Measurements from ENCODE around the gene CLCN5. TPM values are rescaled to one million over a fixed set of nuclear protein-coding genes. Genes with fewer than 3 reads are reported as not detected.
"Not testable (repeated sequence)": the region's sequence is repeated elsewhere in the genome, so short reads cannot be mapped to it uniquely, and the experiment has no call there.

The CLCN5 gene
- total and polyA plus RNA-seq, 5 donors = 0.57 to 2.8 (median 2.5) TPM

DNA sequence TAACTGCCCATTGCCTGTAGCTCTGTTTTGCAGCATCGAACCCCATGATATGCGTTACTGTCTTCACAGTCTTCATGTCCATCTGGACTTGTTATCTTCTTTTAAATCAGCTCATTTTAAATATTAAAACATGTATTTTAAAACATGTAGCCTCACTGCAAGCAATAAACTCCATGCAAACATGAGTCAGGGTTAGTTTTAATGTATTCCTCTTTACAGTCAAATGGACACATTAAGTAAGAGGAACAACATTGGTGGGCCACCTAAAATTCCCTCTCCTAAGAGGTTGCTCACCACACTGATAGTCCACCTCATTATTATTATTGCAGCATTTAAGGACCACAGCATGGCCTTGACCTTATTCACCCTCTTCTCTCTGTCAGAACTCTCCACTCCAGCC, 74.1 kb downstream of the CLCN5 start:
- Histone ChIP-seq H3K4me3 (ENCODE audit: low read length) (no peak overlapping the region), H3K9me3 (ENCODE audit: control insufficient read depth, low read length) (no peaks in the 10 kb centered on the region), H3K27me3 (ENCODE audit: control insufficient read depth, insufficient read depth) (no peaks in the 10 kb centered on the region), H3K27ac (ENCODE audit: low read length) (no peak overlapping the region), H3K4me1 (ENCODE audit: control insufficient read depth, insufficient read depth, low read length) (no peaks in the 10 kb centered on the region)
- 95% methylated on average over 2 of the region's 2 CpGs for WGBS
- intact Hi-C loops (cut with DNase I) = no loop called here
- ATAC-seq (no peak), DNase-seq (no peak)

DNA sequence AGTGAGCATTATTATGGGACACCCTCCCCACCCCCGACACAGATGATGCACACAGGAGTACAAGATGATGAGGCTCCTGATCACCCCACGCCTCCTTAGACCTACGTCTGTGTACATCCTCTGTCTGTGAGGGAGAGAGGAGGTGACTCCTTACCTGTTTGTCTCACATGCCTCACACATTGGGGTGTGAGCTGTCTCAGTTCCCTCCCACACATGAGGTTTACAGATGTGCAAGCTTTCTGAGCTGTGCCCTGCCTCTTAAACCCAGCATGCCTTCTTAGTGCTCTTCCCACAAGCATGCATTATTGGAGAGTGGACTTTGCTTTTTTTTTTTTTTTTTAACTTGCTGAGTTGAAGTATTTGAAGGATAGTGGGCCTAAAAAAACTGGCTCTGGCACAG, 76.7 kb downstream of the CLCN5 start:
- Histone ChIP-seq H3K4me3 (ENCODE audit: low read length) (no peak overlapping the region), H3K27me3 (ENCODE audit: control insufficient read depth, insufficient read depth) (no peaks in the 10 kb centered on the region), H3K4me1 (ENCODE audit: control insufficient read depth, insufficient read depth, low read length) (no peaks in the 10 kb centered on the region), H3K27ac (ENCODE audit: low read length) (no peak overlapping the region), H3K9me3 (ENCODE audit: control insufficient read depth, low read length) (no peaks in the 10 kb centered on the region)
- intact Hi-C loops (cut with DNase I) = no loop called here
- no peak for DNase-seq
- no peak for ATAC-seq
- 94% methylated on average over 3 of the region's 3 CpGs for WGBS

DNA sequence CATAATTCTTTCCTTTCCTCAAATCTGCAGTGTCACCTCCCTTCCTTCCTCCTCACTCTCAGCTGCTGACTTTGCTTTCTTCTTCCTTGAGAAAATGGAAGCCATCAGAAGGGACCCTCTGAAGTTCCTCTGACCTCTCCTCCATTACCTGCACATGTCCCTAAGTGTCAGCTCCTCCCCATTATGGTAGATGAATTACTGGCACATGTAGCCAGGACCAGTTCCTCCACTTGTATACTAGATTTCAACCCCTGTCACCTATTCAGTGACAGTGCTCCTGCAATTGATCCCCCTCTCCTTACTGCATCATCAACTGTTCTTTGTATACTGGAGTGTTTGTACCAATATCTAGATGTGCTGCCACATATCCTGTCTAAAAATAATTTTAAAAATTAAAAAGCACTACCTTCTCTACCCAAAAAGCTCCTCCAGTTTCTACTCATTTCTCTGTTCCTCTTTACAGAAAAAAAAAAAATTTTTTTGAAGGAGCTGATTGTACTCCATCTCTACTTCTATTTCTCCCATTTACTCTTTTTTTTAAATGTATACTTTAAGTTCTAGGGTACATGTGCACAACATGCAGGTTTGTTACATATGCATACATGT, 78.6 kb downstream of the CLCN5 start:
- Histone ChIP-seq H3K4me1 (ENCODE audit: control insufficient read depth, insufficient read depth, low read length) (no peaks in the 10 kb centered on the region), H3K4me3 (ENCODE audit: low read length) (no peak overlapping the region), H3K27ac (ENCODE audit: low read length) (no peak overlapping the region), H3K9me3 (ENCODE audit: control insufficient read depth, low read length) (no peaks in the 10 kb centered on the region), H3K27me3 (ENCODE audit: control insufficient read depth, insufficient read depth) (no peaks in the 10 kb centered on the region)
- DNase-seq = no peak
- intact Hi-C loops (cut with DNase I) = no loop called here
- ATAC-seq = no peak

DNA sequence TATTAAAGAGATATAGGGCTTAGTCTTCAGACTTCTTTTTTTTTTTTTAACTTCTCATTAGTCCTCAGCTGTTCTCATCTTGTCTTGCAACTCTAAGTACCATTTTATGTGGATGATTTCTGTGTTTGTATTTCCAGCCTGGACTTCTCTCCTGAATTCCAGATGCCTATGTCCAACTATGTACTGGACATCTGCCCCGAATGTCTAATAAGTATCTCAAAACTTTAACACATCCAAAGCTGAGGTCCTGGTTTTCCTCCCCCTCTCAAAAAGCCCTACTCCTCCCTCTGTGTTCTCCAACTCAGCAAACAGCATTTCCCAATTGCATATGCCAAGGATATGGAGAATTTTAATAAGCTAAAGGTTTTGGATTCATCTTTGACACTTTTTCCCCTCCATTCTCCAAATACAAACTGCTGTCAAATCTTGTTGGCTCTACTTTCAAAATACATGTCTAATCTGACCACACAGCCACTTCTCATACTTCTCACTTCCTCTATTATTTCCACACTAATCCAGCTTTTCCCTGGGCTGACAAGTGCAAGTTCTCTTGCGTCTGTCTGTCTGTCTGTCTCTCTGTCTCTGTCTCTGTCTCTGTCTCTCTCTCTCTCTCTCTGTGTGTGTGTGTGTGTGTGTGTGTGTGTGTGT, 79.8 kb downstream of the CLCN5 start:
- ATAC-seq = no peak
- no peak for DNase-seq
- no peak overlapping the region for H3K4me3 ChIP-seq (ENCODE audit: low read length)
- WGBS = 32% methylated on average over 2 of the region's 2 CpGs
- H3K4me1 ChIP-seq (ENCODE audit: control insufficient read depth, insufficient read depth, low read length) = no peaks in the 10 kb centered on the region
- no peak overlapping the region for H3K27ac ChIP-seq (ENCODE audit: low read length)
- intact Hi-C loops (cut with DNase I) = no loop called here
- no peaks in the 10 kb centered on the region for H3K27me3 ChIP-seq (ENCODE audit: control insufficient read depth, insufficient read depth)
- H3K9me3 ChIP-seq (ENCODE audit: control insufficient read depth, low read length) = no peaks in the 10 kb centered on the region

DNA sequence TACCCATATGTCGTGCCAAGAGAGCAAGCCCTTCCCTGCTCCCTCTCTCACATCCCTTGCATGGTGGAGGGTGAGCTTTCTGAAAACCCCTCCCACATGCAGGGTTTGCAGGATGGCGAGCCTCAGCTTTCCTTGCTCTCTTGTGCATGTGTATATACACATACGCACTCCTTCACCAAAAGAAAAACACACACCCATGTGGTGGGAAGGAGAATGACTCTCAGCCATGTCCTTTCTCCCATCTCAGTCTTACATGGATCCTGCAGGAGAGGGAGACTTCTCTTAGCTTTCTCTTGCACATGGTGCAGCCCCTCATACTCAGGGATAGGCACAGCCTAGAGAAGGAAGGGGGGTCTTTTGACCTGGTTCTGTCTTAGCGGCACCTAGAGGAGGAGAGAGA, 81.1 kb downstream of the CLCN5 start:
- no peaks in the 10 kb centered on the region for H3K4me1 ChIP-seq (ENCODE audit: control insufficient read depth, insufficient read depth, low read length)
- ATAC-seq (no peak), DNase-seq (no peak)
- no peaks in the 10 kb centered on the region for H3K9me3 ChIP-seq (ENCODE audit: control insufficient read depth, low read length)
- intact Hi-C loops (cut with DNase I) = no loop called here
- 96% methylated on average over 4 of the region's 4 CpGs for WGBS
- no peak overlapping the region for H3K4me3 ChIP-seq (ENCODE audit: low read length)
- no peak overlapping the region for H3K27ac ChIP-seq (ENCODE audit: low read length)
- H3K27me3 ChIP-seq (ENCODE audit: control insufficient read depth, insufficient read depth) = no peaks in the 10 kb centered on the region

DNA sequence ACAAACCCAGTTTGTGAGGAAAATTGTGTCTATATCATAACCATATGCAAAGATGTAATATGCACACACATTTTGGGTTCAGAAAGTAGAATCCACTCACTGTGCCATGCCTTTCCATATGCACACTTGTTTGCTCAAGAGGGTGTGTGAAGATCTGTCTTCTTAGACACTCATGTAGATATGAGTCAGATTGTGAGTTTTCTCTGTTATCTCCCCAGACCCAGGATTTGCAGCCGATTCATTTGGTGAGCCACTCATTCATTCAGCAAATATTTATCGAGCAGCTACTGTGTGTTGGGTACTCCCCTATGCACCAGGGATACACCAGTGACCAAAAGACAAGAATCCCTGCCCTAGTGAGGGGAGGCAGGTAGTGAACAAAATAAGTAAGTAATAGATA, 81.5 kb downstream of the CLCN5 start:
- 81% methylated on average over 2 of the region's 2 CpGs for WGBS
- intact Hi-C loops (cut with DNase I) = no loop called here

DNA sequence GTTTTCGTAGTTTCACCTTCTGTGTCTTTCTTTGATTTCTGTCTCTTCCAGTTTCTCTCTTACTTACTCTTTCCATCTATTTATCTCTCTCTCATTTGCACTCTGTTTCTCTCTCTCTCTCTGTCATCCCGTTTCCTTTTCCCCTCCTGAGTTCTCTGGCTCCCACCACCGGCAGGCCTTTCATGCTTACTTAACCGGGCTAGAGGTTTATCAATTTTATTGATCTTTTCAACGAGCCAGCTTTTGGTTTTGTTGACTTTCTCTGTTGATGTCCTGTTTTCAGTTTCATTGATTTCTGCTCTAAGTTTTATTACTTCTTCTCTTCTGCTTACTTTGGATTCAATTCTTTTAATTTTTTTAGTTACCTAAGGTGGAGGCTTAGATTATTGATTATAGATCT, 103.2 kb downstream of the CLCN5 start:
- ATAC-seq; H3K4me3 ChIP-seq (ENCODE audit: low read length); H3K4me1 ChIP-seq (ENCODE audit: control insufficient read depth, insufficient read depth, low read length); intact Hi-C loops (cut with DNase I); DNase-seq; H3K27me3 ChIP-seq (ENCODE audit: control insufficient read depth, insufficient read depth); H3K27ac ChIP-seq (ENCODE audit: low read length); H3K9me3 ChIP-seq (ENCODE audit: control insufficient read depth, low read length): not testable (repeated sequence)
- WGBS = 53% methylated on average over 5 of the region's 5 CpGs

More for the DNA sequence above, 81.5 kb downstream of the CLCN5 start:
- Histone ChIP-seq H3K27me3 (ENCODE audit: control insufficient read depth, insufficient read depth) (no peaks in the 10 kb centered on the region), H3K4me3 (ENCODE audit: low read length) (no peak overlapping the region), H3K9me3 (ENCODE audit: control insufficient read depth, low read length) (no peaks in the 10 kb centered on the region), H3K27ac (ENCODE audit: low read length) (no peak overlapping the region), H3K4me1 (ENCODE audit: control insufficient read depth, insufficient read depth, low read length) (no peaks in the 10 kb centered on the region)
- DNase-seq = no peak
- ATAC-seq = no peak

DNA sequence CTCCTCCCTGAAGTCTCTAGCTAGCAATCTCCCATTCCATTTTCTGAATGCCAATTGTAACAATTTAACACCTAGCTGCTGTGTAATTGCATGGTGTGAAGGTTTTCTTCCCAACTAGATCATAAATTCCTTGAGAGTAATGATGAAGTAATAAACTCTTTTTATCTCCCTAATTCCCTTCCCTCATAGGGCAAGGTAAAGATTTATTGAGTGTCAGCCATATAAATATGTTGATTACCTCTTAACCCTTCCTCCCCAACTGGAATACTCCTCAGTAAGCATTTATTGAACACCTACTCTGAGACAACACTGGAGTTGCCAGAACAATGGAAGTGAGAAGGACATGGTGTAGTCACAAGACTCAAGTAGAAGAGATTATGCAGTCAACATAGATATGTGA, 112.7 kb downstream of the CLCN5 start:
- Histone ChIP-seq H3K9me3 (ENCODE audit: control insufficient read depth, low read length) (no peaks in the 10 kb centered on the region), H3K27ac (ENCODE audit: low read length) (no peak overlapping the region), H3K4me1 (ENCODE audit: control insufficient read depth, insufficient read depth, low read length) (no peaks in the 10 kb centered on the region), H3K27me3 (ENCODE audit: control insufficient read depth, insufficient read depth) (no peaks in the 10 kb centered on the region), H3K4me3 (ENCODE audit: low read length) (no peak overlapping the region)
- ATAC-seq (no peak), DNase-seq (no peak)
- intact Hi-C loops (cut with DNase I) = no loop called here

DNA sequence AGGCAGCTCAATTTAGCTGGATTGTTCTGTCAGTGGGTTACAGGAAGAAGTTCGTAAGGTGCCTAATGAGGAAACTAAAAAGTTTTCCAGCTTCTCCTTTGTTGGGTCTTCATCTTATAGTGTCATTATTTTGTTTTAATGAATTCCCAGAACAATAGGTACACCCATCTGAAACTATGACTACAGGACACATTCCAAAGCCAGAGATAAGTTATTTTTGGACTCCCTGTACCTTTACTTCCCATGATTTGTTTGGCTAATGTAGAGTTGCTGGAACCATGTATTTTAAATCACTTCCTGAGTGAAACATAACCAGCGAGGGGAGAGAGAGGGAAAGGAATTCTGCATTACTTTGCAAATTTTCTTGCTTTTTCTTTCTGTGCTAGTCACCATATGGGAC, 114.0 kb downstream of the CLCN5 start:
- no peaks in the 10 kb centered on the region for H3K27me3 ChIP-seq (ENCODE audit: control insufficient read depth, insufficient read depth)
- H3K9me3 ChIP-seq (ENCODE audit: control insufficient read depth, low read length) = no peaks in the 10 kb centered on the region
- ATAC-seq (peak; percentile 67 to 78), DNase-seq (no peak)
- H3K4me3 ChIP-seq (ENCODE audit: low read length) = peak overlapping the region; percentile 20
- 24% methylated on average over 2 of the region's 2 CpGs for WGBS
- H3K4me1 ChIP-seq (ENCODE audit: control insufficient read depth, insufficient read depth, low read length) = no peaks in the 10 kb centered on the region
- intact Hi-C loops (cut with DNase I) = no loop called here
- H3K27ac ChIP-seq (ENCODE audit: low read length) = no peak overlapping the region

DNA sequence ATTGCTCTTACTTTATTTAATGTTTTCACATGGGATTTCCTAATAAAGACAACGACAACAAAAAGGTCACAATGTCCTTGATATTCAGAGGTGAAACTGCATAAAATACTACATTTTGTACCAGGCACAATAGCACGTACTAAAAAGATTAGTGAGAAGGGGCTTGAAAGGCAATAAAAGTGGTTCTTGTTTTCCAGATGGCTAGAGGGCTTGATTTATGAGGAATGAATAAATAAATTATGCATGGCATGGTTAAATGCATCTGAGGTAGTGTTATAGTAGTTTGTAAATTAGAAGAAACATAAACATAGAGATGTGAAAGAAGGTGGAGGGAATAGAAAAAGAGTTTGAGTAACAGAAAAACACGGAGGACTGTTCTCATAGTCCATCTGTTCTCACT, 123.4 kb downstream of the CLCN5 start:
- no peaks in the 10 kb centered on the region for H3K9me3 ChIP-seq (ENCODE audit: control insufficient read depth, low read length)
- 88% methylated on average over 3 of the region's 3 CpGs for WGBS
- DNase-seq (no peak), ATAC-seq (no peak)
- H3K27ac ChIP-seq (ENCODE audit: low read length) = no peak overlapping the region
- H3K4me3 ChIP-seq (ENCODE audit: low read length) = no peak overlapping the region
- H3K4me1 ChIP-seq (ENCODE audit: control insufficient read depth, insufficient read depth, low read length) = no peaks in the 10 kb centered on the region
- no peaks in the 10 kb centered on the region for H3K27me3 ChIP-seq (ENCODE audit: control insufficient read depth, insufficient read depth)
- intact Hi-C loops (cut with DNase I) = no loop called here

DNA sequence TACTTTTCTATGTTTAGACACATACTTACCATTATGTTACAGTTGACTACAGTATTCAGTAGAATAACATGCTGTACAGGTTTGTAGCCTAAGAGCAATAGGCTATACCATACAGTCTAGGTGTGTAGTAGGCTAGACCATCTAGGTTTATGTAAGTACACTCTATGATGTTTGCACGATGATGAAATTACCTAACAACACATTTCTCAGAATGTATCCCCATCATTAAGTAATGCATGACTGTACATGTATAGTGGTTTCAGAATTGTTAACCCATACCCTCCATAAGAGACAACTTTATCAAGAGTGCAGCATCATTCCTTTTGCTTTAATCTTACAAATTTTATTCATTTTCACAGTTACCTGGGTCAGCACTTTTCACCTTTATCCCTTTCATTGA, 126.8 kb downstream of the CLCN5 start:
- no peaks in the 10 kb centered on the region for H3K9me3 ChIP-seq (ENCODE audit: control insufficient read depth, low read length)
- ATAC-seq (no peak), DNase-seq (no peak)
- 95% methylated on average over 1 of the region's 1 CpG for WGBS
- intact Hi-C loops (cut with DNase I) = no loop called here
- H3K27me3 ChIP-seq (ENCODE audit: control insufficient read depth, insufficient read depth) = no peaks in the 10 kb centered on the region
- H3K4me3 ChIP-seq (ENCODE audit: low read length) = no peak overlapping the region
- H3K4me1 ChIP-seq (ENCODE audit: control insufficient read depth, insufficient read depth, low read length) = no peaks in the 10 kb centered on the region
- H3K27ac ChIP-seq (ENCODE audit: low read length) = no peak overlapping the region

DNA sequence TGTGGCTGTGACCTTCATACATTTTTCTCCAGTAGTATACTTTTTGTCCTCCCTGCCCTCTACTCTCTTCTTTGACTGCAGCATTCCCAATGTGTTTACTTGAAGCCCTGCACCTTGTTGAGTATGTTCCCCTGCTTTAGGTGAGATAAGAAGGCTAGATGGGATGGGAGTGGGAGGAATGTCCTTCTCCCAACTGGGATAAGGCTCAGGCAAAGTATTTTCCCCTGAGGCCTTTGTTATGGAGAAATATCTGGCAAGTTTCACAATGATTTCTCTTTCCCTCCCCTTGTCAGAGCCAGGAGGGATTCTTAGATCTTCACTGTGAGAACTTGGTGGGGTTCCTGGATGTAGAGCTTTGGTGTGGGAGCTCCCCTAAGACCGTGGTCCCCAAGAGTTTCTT, 131.8 kb downstream of the CLCN5 start:
- intact Hi-C loops (cut with DNase I) = no loop called here
- H3K9me3 ChIP-seq (ENCODE audit: control insufficient read depth, low read length) = no peaks in the 10 kb centered on the region
- H3K27me3 ChIP-seq (ENCODE audit: control insufficient read depth, insufficient read depth) = no peaks in the 10 kb centered on the region
- ATAC-seq = no peak
- H3K27ac ChIP-seq (ENCODE audit: low read length) = no peak overlapping the region
- H3K4me1 ChIP-seq (ENCODE audit: control insufficient read depth, insufficient read depth, low read length) = no peaks in the 10 kb centered on the region
- 72% methylated on average over 1 of the region's 1 CpG for WGBS
- no peak for DNase-seq
- no peak overlapping the region for H3K4me3 ChIP-seq (ENCODE audit: low read length)

Measured in right cardiac atrium (tissue), 5 donors.